ENCODE measurements around the gene DAPK1. TPM values are rescaled to one million over a fixed set of nuclear protein-coding genes. Genes with fewer than 3 reads are reported as not detected.

DAPK1 gene
- total RNA-seq, 1 donor from 2014 or later = 168 TPM

GRCh38 chr9:87732344-87732743 lies 234.7 kb downstream of the DAPK1 start:
- H3K36me3 ChIP-seq = peaks cover 44% of the 10 kb centered on the region
- ATAC-seq (no peak), DNase-seq (no peak)
- no peak overlapping the region for H3K4me3 ChIP-seq
- TF ChIP-seq, protein P1, sequence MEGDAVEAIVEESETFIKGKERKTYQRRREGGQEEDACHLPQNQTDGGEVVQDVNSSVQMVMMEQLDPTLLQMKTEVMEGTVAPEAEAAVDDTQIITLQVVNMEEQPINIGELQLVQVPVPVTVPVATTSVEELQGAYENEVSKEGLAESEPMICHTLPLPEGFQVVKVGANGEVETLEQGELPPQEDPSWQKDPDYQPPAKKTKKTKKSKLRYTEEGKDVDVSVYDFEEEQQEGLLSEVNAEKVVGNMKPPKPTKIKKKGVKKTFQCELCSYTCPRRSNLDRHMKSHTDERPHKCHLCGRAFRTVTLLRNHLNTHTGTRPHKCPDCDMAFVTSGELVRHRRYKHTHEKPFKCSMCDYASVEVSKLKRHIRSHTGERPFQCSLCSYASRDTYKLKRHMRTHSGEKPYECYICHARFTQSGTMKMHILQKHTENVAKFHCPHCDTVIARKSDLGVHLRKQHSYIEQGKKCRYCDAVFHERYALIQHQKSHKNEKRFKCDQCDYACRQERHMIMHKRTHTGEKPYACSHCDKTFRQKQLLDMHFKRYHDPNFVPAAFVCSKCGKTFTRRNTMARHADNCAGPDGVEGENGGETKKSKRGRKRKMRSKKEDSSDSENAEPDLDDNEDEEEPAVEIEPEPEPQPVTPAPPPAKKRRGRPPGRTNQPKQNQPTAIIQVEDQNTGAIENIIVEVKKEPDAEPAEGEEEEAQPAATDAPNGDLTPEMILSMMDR (IDR thresholded peaks at IDR 0.05) = no peak
- intact Hi-C loops (cut with DNase I) = no loop called here
- H3K27me3 ChIP-seq = no peaks in the 10 kb centered on the region
- no peaks in the 10 kb centered on the region for H3K9me3 ChIP-seq
- no peak overlapping the region for H3K27ac ChIP-seq
- H3K4me1 ChIP-seq = peaks cover 5% of the 10 kb centered on the region

DNA sequence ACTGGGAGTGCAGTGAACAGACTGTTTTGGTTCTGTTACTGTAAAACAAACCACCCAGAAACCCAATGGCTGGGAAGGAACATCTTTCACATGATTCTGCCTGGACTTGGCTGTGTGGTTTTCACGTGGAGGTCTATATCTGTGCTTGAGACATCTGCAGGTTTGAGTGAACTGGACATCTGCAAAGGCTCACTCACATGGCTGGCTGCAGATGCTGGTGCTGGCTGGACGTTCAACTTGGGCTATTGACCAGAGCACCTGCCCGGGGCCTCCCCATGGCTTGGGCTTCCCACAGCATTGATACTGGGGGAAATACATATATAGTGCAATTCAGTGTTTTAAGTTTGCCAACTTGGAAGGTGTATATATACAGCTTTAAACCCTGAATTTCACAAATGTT lies 235.1 kb downstream of the DAPK1 start:
- Histone ChIP-seq H3K27ac (no peak overlapping the region), H3K27me3 (no peaks in the 10 kb centered on the region), H3K4me1 (peaks cover under 1% of the 10 kb centered on the region), H3K9me3 (no peaks in the 10 kb centered on the region), H3K36me3 (peaks cover 42% of the 10 kb centered on the region), H3K4me3 (no peak overlapping the region)
- ATAC-seq (no peak), DNase-seq (no peak)
- TF ChIP-seq, protein P1 (IDR thresholded peaks at IDR 0.05) = no peak
- intact Hi-C loops (cut with DNase I) = no loop called here

GRCh38 chr9:87733273-87734052 lies 235.8 kb downstream of the DAPK1 start:
- Histone ChIP-seq H3K4me1 (no peaks in the 10 kb centered on the region), H3K9me3 (no peaks in the 10 kb centered on the region), H3K4me3 (no peak overlapping the region), H3K27ac (no peak overlapping the region), H3K36me3 (peaks cover 36% of the 10 kb centered on the region), H3K27me3 (no peaks in the 10 kb centered on the region)
- TF ChIP-seq, protein P1 (IDR thresholded peaks at IDR 0.05) = no peak
- DNase-seq (no peak), ATAC-seq (no peak)
- intact Hi-C loops (cut with DNase I) = no loop called here

DNA sequence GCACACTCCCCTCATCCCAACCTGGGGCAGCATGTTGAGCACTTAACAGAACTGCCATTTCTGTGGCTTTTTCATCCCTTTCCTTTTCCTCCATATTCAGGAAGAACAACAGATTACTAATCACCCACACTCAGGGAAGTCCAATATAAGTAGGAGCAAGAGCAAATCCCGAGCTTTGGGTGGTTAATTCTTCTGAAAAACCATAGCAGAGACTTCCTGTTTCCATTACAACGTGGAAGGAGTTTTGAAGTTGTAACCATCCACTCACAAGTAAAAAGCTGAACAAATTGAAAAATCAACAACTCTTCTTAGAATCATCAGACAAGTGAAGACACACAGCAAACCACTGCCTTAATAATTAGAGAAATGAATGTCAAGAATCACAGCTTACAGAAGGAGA lies 236.4 kb downstream of the DAPK1 start:
- DNase-seq = no peak
- Histone ChIP-seq H3K4me3 (no peak overlapping the region), H3K4me1 (no peaks in the 10 kb centered on the region), H3K9me3 (no peaks in the 10 kb centered on the region), H3K27ac (no peak overlapping the region), H3K36me3 (peaks cover 30% of the 10 kb centered on the region), H3K27me3 (no peaks in the 10 kb centered on the region)
- ATAC-seq = no peak
- intact Hi-C loops (cut with DNase I) = no loop called here
- TF ChIP-seq, protein P1 (IDR thresholded peaks at IDR 0.05) = no peak

GRCh38 chr9:87739546-87739945 lies 241.9 kb downstream of the DAPK1 start:
- Histone ChIP-seq H3K36me3 (no peaks in the 10 kb centered on the region), H3K27me3 (no peaks in the 10 kb centered on the region), H3K27ac (no peak overlapping the region), H3K9me3 (no peaks in the 10 kb centered on the region), H3K4me3 (no peak overlapping the region), H3K4me1 (no peaks in the 10 kb centered on the region)
- ATAC-seq (no peak), DNase-seq (no peak)
- TF ChIP-seq, protein P1 (IDR thresholded peaks at IDR 0.05) = no peak
- intact Hi-C loops (cut with DNase I) = no loop called here

Data from upper lobe of right lung (tissue), 1 donor.